Amniotic stem cell (primary cell): Measurements from ENCODE around the gene NFATC1.

Source experiments
- DNase-seq: peaks from one replicate; lab custom pipeline; 2025; lab: John Stamatoyannopoulos, UW

The NFATC1 gene

DNA sequence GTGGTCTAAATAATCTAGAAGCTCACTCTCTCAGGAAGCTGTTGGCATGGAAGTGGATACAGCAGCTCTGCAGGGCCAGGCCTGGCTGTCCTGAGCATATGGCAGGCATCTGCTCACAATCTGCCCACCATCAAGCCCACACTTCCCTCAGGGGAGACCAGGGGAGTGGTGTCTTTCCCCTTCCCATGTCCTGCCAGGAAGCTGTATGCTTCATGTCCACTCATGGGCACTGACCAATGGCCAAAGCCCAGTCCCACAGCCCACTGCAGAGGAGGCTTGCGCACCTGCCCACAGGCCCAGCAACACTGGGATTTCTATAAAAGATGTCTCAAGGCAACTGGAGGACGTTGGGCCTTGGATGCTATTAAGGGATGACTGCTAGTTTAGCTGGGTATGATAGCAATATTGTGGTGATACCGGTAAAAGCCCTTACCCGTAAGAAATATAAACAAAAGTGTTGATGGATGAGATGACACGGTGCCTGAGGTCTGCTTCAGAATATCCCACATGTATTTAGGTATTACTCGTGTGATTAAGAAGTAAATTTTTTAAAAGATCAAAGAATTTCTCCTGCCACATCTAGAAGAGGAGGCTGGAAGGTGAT lies 177.2 kb downstream of the NFATC1 start:
- DNase-seq: no peak

DNA sequence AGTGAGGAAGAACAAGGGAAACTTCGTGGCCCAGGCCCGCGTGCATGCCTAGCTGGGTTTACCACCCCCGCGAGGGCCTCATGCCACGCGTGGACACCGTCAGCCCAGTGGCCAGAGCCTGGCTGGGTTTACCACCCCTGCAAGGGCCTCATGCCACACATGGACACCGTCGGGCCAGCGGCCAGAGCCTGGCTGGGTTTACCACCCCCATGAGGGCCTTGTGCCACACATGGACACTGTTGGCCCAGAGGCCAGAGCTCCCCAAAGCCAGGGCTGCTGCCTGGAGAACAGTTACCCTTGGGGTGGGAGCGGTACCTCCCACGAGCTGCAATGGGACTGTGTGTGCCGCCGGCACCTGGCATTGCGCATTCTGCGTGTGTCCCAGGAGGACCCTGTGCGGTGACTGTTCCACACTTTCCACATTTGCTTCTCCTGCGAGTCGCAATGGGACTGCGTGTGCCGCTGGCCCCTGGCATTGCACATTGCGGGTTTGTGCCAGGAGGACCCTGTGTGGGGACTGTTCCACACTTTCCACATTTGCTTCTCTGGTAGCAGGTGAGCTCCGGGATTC lies 178.3 kb downstream of the NFATC1 start:
- no peak for DNase-seq

DNA sequence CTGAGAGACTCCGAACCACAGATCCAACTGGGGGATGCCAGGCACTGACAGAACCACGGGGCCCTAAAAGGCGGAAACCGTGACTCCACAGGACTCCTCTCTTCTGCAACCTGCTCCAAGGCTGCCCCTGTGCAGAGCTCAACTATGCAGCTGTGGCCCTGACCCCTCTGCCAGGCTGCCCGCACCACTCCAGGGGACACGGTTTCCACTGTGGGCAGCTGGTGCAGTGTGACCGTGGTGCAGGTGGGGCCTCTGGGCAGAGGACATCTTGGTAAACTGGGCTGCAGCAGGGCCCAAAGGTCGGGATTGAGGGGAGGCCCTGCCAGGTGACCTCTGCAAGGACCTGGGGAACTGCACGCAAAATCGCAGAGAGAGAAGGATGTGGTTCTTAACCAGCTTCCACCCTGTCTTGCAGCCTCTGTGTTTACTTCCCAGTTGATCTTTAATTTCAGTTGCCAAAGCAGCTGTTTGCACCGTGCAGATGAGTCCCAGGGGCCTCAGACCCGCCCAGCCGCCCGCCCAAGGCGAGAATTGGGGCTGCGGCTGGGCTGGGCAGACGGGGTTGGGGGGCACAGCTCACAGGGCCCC lies 179.3 kb downstream of the NFATC1 start:
- no peak for DNase-seq

DNA sequence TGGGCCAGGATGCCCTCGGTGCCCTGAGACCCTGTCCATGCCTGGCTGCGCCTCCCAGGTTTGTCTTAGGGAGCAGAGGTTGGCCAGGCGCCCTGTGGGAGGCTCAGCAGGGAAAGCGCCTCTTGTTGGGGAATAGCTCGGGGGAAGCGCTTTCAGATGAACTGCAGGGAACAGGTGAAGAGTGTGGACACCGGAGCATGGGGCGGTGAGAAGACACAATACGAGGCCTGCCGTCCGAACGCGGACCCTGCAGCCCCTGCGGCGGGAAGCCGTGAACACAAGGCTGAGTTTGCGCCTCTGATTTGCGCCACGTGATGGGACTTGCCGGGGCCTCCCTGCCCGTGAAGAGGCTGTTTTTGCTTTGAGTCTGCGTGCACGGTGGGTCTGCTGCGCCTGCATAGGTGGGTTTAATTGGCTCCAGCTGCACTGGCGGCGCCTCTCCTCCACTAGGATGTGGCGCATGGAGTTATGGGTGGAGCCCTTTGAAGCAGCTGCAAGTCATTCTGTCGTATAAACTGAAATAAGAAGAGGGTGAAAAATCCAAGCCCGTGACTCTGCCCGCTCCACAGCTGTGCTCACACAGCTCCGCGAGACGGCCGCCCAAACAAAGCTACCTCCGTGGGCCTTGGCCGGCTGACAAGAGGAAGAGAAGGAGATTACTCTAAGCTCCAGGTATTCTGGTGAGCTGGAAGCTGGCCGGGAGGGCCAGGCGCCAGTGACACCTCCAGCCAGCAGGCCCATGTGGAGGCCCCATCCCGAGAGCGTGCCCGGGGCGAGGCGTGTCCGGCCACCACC lies 180.4 kb downstream of the NFATC1 start:
- DNase-seq: no peak

DNA sequence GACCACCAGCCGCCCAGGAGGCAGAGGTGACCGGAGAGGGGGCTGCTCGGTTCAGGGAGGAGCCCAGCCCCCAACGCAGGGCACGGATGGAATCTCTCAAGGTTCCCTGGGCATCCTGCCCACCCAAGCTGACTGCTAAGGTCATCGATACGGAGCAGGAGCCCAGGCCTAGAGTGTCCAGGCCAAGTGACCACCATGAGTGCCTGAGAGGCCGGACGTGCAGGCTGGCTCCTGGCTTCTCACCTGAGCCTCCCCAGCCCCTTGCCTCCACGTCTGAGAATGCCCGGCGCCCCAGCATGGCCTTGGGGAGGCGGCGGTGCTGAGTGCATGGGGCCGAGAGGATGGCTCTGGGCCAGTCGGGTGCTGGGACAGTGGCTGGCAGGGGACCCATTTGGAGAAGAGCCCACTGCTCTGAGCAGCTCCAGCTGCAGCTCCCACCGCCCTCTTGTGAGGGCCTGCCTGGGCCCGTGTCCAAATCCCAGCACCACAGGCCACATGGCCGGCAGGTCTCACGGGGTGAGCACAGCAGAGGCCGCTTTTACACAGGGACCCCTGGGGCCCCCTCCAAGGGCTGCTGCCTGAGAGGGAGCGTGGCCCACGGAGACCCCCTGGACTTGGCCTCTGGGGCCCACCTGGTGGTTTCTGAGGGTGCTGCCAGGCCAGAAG lies 181.1 kb downstream of the NFATC1 start:
- no peak for DNase-seq

DNA sequence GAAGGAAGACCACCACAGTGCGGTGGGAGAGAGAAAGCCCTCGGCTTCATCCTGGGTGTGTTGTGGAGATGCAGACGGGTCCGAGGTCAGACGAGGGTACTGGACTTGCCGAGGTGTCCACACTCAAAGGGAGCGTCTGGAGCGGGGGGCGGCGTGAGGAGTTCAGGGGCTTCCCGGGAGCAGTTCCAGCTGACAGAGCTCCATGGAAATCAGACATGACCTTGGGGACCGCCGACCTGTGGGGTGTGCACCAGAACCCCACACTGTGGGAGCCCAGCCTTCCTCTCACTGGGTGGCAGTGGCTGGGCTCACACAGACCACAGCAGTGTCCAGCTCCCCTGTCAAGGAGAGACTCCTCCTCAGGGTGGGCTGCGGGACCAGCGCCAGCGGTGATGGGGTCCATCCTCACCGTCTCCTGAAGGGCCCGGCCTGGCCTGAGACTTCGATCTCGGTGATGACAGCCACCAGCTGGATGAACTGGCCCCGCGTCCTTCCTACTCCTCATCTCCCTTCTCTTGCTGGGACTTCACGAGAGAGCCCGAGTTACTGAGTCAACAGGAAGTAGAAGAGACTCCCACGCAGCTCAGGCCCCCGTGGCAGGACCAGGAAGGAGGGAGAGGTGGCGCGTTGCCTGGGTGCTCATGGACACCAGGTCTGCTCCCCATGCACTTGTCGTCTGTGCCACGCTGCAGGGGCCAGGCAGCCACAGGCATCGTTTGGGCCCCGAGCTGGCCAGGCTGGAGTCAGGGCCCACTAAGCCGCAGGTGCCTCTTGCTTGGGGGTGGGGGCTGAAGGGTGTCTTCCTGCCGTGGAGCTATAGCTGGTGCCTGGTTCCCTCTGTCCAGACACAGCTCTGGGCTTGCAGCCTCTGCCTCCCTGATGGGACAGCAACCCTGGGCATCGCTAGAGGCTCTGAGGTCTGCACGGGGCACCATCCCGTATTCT lies 182.0 kb downstream of the NFATC1 start:
- DNase-seq: no peak

GRCh38 chr18:79578396-79579260 lies 182.9 kb downstream of the NFATC1 start:
- no peak for DNase-seq
